ENCODE measurements around the gene PAPOLB.

The PAPOLB gene

DNA sequence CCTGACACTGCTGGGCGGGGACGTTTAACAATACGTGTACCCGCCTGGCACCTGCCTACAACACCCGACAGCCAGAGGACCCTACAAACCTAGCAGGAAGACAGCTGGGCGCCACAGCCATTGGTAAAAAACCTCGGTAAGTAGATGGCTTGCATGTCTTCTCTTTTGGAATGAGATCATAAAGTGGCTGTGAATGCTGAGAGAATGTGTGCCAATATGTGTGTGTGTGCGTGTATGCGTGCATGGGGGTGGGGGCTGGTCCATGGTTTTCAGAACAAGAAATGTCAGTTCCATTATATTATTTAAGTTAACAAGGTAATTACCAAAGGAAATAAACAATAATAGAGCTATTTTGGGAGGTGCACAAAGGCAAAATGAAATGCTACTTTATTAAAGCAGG is 39.2 kb downstream of the PAPOLB start:
- no peak overlapping the region for H3K4me3 ChIP-seq
- H3K27ac ChIP-seq, result no peak overlapping the region
- peaks cover 0 to 2% of the 10 kb centered on the region in 2 donors for H3K27me3 ChIP-seq
- no peaks in the 10 kb centered on the region for H3K36me3 ChIP-seq
- peaks cover 0 to 20% (median 14%) of the 10 kb centered on the region in 4 donors for H3K4me1 ChIP-seq
- no peak for DNase-seq
- intact Hi-C loops (cut with DNase I; ENCODE audit: low total_unique reads), result no loop called here
- TF ChIP-seq, protein P1, sequence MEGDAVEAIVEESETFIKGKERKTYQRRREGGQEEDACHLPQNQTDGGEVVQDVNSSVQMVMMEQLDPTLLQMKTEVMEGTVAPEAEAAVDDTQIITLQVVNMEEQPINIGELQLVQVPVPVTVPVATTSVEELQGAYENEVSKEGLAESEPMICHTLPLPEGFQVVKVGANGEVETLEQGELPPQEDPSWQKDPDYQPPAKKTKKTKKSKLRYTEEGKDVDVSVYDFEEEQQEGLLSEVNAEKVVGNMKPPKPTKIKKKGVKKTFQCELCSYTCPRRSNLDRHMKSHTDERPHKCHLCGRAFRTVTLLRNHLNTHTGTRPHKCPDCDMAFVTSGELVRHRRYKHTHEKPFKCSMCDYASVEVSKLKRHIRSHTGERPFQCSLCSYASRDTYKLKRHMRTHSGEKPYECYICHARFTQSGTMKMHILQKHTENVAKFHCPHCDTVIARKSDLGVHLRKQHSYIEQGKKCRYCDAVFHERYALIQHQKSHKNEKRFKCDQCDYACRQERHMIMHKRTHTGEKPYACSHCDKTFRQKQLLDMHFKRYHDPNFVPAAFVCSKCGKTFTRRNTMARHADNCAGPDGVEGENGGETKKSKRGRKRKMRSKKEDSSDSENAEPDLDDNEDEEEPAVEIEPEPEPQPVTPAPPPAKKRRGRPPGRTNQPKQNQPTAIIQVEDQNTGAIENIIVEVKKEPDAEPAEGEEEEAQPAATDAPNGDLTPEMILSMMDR (IDR thresholded peaks at IDR 0.05), result no peak
- no peaks in the 10 kb centered on the region for H3K9me3 ChIP-seq

- Histone ChIP-seq H3K9me3 (no peaks in the 10 kb centered on the region), H3K4me1 (peaks cover 0 to 20% (median 14%) of the 10 kb centered on the region in 4 donors), H3K27me3 (peaks cover 0 to 2% of the 10 kb centered on the region in 2 donors), H3K36me3 (no peaks in the 10 kb centered on the region), H3K4me3 (no peak overlapping the region), H3K27ac (no peak overlapping the region)
- intact Hi-C loops (cut with DNase I; ENCODE audit: low total_unique reads), result no loop called here
- TF ChIP-seq, protein P1 (IDR thresholded peaks at IDR 0.05), result no peak
- no peak for DNase-seq
Measured at GRCh38 chr7:4820967-4821471, 40.8 kb downstream of the PAPOLB start.

GRCh38 chr7:4820405-4820966 is 41.3 kb downstream of the PAPOLB start:
- TF ChIP-seq, protein P1 (IDR thresholded peaks at IDR 0.05), result no peak
- H3K36me3 ChIP-seq, result peaks cover 0 to under 1% (median 0%) of the 10 kb centered on the region in 3 donors
- H3K4me1 ChIP-seq, result peaks cover 0 to 20% (median 14%) of the 10 kb centered on the region in 4 donors
- H3K4me3 ChIP-seq, result no peak overlapping the region
- DNase-seq, result no peak
- no peaks in the 10 kb centered on the region for H3K9me3 ChIP-seq
- H3K27ac ChIP-seq, result no peak overlapping the region
- intact Hi-C loops (cut with DNase I; ENCODE audit: low total_unique reads), result no loop called here
- H3K27me3 ChIP-seq, result peaks cover 0 to 2% of the 10 kb centered on the region in 2 donors

DNA sequence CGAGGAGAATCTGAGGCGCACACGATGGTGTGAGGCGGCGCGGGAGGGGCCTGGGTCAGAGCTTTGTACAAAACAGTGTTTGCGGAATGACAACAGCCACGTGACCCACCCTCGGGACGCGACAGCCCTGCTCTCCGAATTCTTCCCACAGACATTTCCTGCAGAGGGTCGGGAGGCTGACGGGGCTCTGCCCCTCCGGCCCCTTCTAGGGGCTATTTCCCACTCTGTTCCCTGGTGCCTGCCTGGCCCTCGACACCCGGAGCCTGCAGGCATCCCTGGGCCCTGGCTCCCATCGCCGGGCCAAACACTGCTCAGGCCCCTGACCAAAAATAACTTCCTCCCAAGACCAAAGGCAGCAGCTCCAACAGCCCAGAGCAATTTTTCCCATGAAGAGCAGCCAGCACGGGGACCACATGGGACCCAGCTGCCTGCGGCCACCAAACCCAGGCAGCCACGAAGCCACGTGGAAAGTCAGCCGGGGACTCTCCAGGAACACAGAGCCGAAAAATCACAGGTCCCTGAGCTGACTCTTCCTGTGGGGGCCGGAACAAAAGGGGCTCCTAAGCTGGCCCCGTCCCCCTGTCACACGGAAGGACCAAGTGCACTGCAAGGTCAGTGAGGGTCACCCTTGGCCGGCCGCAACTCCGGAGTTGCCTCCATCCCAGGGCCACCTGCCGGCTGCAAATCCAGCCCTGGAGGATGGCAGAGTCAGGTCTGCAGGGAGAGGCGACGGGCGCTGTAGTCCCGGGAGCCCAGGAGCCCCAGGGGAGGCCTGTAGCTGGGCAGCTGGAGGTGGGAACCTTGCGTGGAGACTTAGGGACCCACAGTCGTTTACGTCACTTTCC is 42.0 kb downstream of the PAPOLB start:
- peak overlapping the region in 1 of 2 donors; percentile 25 for H3K4me3 ChIP-seq
- no peak overlapping the region for H3K27ac ChIP-seq
- no peak for DNase-seq
- peaks cover 0 to 8% (median 0%) of the 10 kb centered on the region in 3 donors for H3K36me3 ChIP-seq
- TF ChIP-seq, protein P1 (IDR thresholded peaks at IDR 0.05), result no peak
- H3K9me3 ChIP-seq, result no peaks in the 10 kb centered on the region
- H3K4me1 ChIP-seq, result peaks cover 0 to 20% (median 14%) of the 10 kb centered on the region in 4 donors
- H3K27me3 ChIP-seq, result peaks cover 0 to 2% of the 10 kb centered on the region in 2 donors
- intact Hi-C loops (cut with DNase I; ENCODE audit: low total_unique reads), result no loop called here

- Histone ChIP-seq H3K36me3 (peaks cover 0 to 21% (median 8%) of the 10 kb centered on the region in 3 donors), H3K9me3 (no peaks in the 10 kb centered on the region), H3K27me3 (peaks cover 0 to 2% of the 10 kb centered on the region in 2 donors), H3K4me1 (peaks cover 0 to 20% (median 14%) of the 10 kb centered on the region in 4 donors), H3K27ac (no peak overlapping the region), H3K4me3 (no peak overlapping the region)
- intact Hi-C loops (cut with DNase I; ENCODE audit: low total_unique reads), result no loop called here
- TF ChIP-seq, protein P1 (IDR thresholded peaks at IDR 0.05), result no peak
- no peak for DNase-seq
Measured at GRCh38 chr7:4818000-4818794, 43.6 kb downstream of the PAPOLB start.
